CD4-positive, alpha-beta T cell (primary cell): ENCODE measurements around the gene TUBB6. TPM values are rescaled to one million over a fixed set of nuclear protein-coding genes. Genes with fewer than 3 reads are reported as not detected.

Experiments used
- ATAC-seq: fragments of 200-7000 bp; cut with Tn5 transposase; one replicate; pipeline ENCODE4 v1.10.0; 2022; ENCODE audit warnings: mild to moderate bottlenecking; ENCODE audit not compliant: poor library complexity
- CTCF ChIA-PET: fragments of 350-600 bp; sonication (Branson Sonifier 250); formaldehyde crosslinking; loops from one replicate; lab custom pipeline; 2021; ENCODE audit warnings: antibody characterized with exemption, inconsistent platforms; lab: Charles Lee
- POLR2A ChIA-PET: fragments of 350-600 bp; sonication (Branson Sonifier 250); formaldehyde crosslinking; loops from one replicate; lab custom pipeline; 2021; ENCODE audit warnings: antibody characterized with exemption, inconsistent platforms; lab: Charles Lee
- DNase-seq, 14 experiments: peaks; one replicate each; pipeline ENCODE4 v3.0.0-alpha.2; 2013 to 2020; ENCODE audit warnings: mixed read lengths in 2 of 14
- H3K27ac ChIP-seq, 2 donors: one replicate each; pipeline versions ENCODE4 v1.5.1 to v1.7.0; 2013; ENCODE audit warnings: low read length in 2 of 2, low read depth in 1 of 2, mild to moderate bottlenecking in 1 of 2
- H3K27me3 ChIP-seq, 2 experiments: 1 replicate in 1 of 2; 2 replicates in 1 of 2; pipeline versions ENCODE4 v1.6.1 to v1.7.0; 2013; ENCODE audit warnings: low read length in 2 of 2, control low read depth in 1 of 2, mild to moderate bottlenecking in 1 of 2, moderate library complexity in 1 of 2; ENCODE audit not compliant: insufficient read depth in 2 of 2, control insufficient read depth in 1 of 2
- H3K36me3 ChIP-seq: one replicate; pipeline ENCODE4 v1.6.1; 2013; ENCODE audit warnings: low read length, control low read depth; ENCODE audit not compliant: insufficient read depth
- H3K4me1 ChIP-seq: one replicate; pipeline ENCODE4 v1.6.1; 2013; ENCODE audit warnings: low read length, control low read depth; ENCODE audit not compliant: insufficient read depth
- H3K4me3 ChIP-seq: one replicate; pipeline ENCODE4 v1.5.1; 2013; ENCODE audit warnings: mild to moderate bottlenecking, low read length, moderate library complexity
- H3K9me3 ChIP-seq, 2 experiments: 1 replicate in 1 of 2; 2 replicates in 1 of 2; pipeline versions ENCODE4 v1.6.1 to v1.7.0; 2013; ENCODE audit warnings: low read length in 2 of 2, mild to moderate bottlenecking in 2 of 2, control low read depth in 1 of 2, moderate library complexity in 1 of 2; ENCODE audit not compliant: control insufficient read depth in 1 of 2, insufficient read depth in 1 of 2
- H3K27ac Mint-ChIP-seq: one replicate; pipeline ENCODE4 v1.8.0; 2020; ENCODE audit warnings: mixed read lengths
- H3K27me3 Mint-ChIP-seq: one replicate; pipeline ENCODE4 v1.8.0; 2021; ENCODE audit warnings: mixed read lengths
- H3K36me3 Mint-ChIP-seq: one replicate; pipeline ENCODE4 v1.8.0; 2021; ENCODE audit warnings: low read depth, mixed read lengths
- H3K4me1 Mint-ChIP-seq: one replicate; pipeline ENCODE4 v1.8.0; 2021; ENCODE audit warnings: low read depth, mixed read lengths
- H3K4me3 Mint-ChIP-seq: one replicate; pipeline ENCODE4 v1.8.0; 2020; ENCODE audit warnings: mild to moderate bottlenecking, mixed read lengths
- H3K9me3 Mint-ChIP-seq: one replicate; pipeline ENCODE4 v1.8.0; 2020; ENCODE audit warnings: mixed read lengths
- intact Hi-C, 2 experiments: fragments of 100-400 bp; cut with DNase I in 1 of 2; cut with micrococcal nuclease in 1 of 2; formaldehyde crosslinking; loops; one replicate each; pipeline versions ENCODE4 v1.15.1 to v1.9.0; 2023 to 2025; cut with DNase I, micrococcal nuclease
- total RNA-seq, 174 experiments: library from RNA in 2 of 174; stranded (reverse) in 2 of 174; gene quantifications; one replicate each; pipeline ENCODE4 v1.2.3 and lab custom pipeline; 2021 to 2026
- TF ChIP-seq, protein P1 (sequence below): fragments of 200-600 bp; IDR thresholded peaks from one replicate; pipeline ENCODE4 v1.8.0; 2022; ENCODE audit warnings: antibody characterized with exemption, mild to moderate bottlenecking

Gene TUBB6
- total RNA-seq, 2 experiments from 2014 or later = 0.88 to 0.98 TPM

DNA sequence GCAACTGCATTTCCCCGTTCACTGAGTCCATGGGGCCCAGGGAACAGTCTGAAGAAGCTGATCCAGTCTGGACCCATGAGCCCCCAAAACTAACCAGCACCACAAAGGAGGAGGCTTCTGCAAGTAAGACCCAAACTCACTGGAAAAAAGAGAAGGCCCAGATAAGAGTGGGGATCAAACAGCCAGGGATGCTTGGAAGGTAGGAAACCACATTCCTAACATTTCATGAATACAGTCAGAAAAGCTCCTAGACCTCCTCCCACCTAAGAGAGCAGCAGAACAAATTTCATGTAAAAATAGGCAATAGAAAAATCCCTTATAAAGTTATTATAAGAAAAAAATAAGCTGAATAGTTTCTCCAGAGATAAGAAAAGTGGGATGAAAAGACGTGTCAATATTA is 30.3 kb downstream of the TUBB6 start:
- intact Hi-C loops = no loop called here

DNA sequence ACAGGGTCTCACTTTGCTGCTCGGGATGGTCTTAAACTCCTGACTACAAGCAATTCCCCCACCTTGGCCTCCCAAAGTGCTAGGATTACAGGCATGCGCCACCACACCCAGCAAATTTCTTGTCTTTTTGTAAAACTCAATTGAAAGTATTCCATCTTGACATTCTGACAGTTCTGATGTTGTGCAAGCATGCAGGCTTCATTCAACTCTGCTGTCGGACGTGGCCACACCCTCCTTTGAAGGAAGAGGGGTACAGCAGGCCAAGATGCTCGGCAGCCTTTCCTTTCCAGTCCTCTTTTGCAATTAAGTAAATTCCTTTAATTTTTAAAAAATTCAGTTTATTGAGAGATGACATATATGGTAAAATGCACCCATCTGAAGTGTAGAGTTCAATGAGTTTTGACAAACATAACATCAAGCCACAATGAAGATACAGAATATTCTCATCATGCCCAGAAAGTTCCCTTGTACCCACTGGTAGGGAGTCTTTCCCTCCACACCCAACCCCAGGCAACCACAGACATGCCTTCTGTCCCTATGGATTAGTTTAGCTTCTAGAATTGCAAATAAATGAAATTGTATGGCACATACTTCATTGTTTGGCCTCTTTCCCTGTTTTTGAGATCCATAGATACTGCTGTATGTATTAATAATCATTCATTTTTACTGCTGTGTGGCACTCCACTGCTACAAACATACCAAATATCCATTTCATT is 33.1 kb downstream of the TUBB6 start:
- peaks cover 60% of the 10 kb centered on the region for H3K36me3 ChIP-seq
- Mint-ChIP-seq H3K27me3 (no peaks in the 10 kb centered on the region), H3K36me3 (peaks cover 82% of the 10 kb centered on the region)

More for the DNA sequence above, 30.3 kb downstream of the TUBB6 start:
- Histone ChIP-seq H3K4me3 (no peak overlapping the region), H3K9me3 (no peaks in the 10 kb centered on the region), H3K27ac (no peak overlapping the region), H3K36me3 (peaks cover 65% of the 10 kb centered on the region), H3K4me1 (no peaks in the 10 kb centered on the region), H3K27me3 (no peaks in the 10 kb centered on the region)
- POLR2A ChIA-PET = no interaction called here
- no peaks in the 10 kb centered on the region for H3K4me1 Mint-ChIP-seq
- no peak overlapping the region for H3K27ac Mint-ChIP-seq
- peaks cover 82% of the 10 kb centered on the region for H3K36me3 Mint-ChIP-seq
- TF ChIP-seq, protein P1, sequence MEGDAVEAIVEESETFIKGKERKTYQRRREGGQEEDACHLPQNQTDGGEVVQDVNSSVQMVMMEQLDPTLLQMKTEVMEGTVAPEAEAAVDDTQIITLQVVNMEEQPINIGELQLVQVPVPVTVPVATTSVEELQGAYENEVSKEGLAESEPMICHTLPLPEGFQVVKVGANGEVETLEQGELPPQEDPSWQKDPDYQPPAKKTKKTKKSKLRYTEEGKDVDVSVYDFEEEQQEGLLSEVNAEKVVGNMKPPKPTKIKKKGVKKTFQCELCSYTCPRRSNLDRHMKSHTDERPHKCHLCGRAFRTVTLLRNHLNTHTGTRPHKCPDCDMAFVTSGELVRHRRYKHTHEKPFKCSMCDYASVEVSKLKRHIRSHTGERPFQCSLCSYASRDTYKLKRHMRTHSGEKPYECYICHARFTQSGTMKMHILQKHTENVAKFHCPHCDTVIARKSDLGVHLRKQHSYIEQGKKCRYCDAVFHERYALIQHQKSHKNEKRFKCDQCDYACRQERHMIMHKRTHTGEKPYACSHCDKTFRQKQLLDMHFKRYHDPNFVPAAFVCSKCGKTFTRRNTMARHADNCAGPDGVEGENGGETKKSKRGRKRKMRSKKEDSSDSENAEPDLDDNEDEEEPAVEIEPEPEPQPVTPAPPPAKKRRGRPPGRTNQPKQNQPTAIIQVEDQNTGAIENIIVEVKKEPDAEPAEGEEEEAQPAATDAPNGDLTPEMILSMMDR = no peak
- no peaks in the 10 kb centered on the region for H3K9me3 Mint-ChIP-seq
- CTCF ChIA-PET = interaction anchor here (0.7 kb wide), 1 partner anchor 9 kb away, joined by 4 read pairs; no protein-coding TSS in a partner anchor
- DNase-seq (no peak), ATAC-seq (no peak)
- no peak overlapping the region for H3K4me3 Mint-ChIP-seq
- H3K27me3 Mint-ChIP-seq = no peaks in the 10 kb centered on the region

GRCh38 chr18:12342661-12343060 is 34.6 kb downstream of the TUBB6 start:
- no peak overlapping the region for H3K27ac Mint-ChIP-seq
- no peaks in the 10 kb centered on the region for H3K9me3 Mint-ChIP-seq
- peaks cover 56% of the 10 kb centered on the region for H3K36me3 ChIP-seq
- H3K27me3 Mint-ChIP-seq = no peaks in the 10 kb centered on the region
- no peak overlapping the region for H3K4me3 ChIP-seq
- no peaks in the 10 kb centered on the region for H3K9me3 ChIP-seq
- intact Hi-C loops = no loop called here
- H3K4me1 Mint-ChIP-seq = no peaks in the 10 kb centered on the region
- ChIA-PET CTCF (no interaction called here), POLR2A (no interaction called here)
- H3K27me3 ChIP-seq = no peaks in the 10 kb centered on the region
- ATAC-seq (no peak), DNase-seq (no peak)
- H3K36me3 Mint-ChIP-seq = peaks cover 81% of the 10 kb centered on the region
- H3K4me3 Mint-ChIP-seq = no peak overlapping the region
- no peak overlapping the region for H3K27ac ChIP-seq
- TF ChIP-seq, protein P1 = no peak
- H3K4me1 ChIP-seq = no peaks in the 10 kb centered on the region

More for the DNA sequence above, 33.1 kb downstream of the TUBB6 start:
- TF ChIP-seq, protein P1 = no peak
- CTCF ChIA-PET = no interaction called here
- H3K27ac Mint-ChIP-seq = no peak overlapping the region
- POLR2A ChIA-PET = no interaction called here
- H3K4me3 Mint-ChIP-seq = no peak overlapping the region
- ATAC-seq (no peak), DNase-seq (no peak)
- intact Hi-C loops = no loop called here
- no peaks in the 10 kb centered on the region for H3K4me1 ChIP-seq
- no peaks in the 10 kb centered on the region for H3K4me1 Mint-ChIP-seq
- no peak overlapping the region for H3K27ac ChIP-seq
- no peak overlapping the region for H3K4me3 ChIP-seq
- no peaks in the 10 kb centered on the region for H3K9me3 ChIP-seq
- H3K27me3 ChIP-seq = no peaks in the 10 kb centered on the region
- no peaks in the 10 kb centered on the region for H3K9me3 Mint-ChIP-seq
